Myometrial cell (primary cell): ENCODE results near the gene ADIPOQ. TPM values are rescaled to one million over a fixed set of nuclear protein-coding genes. Genes with fewer than 3 reads are reported as not detected.

Source experiments
- total RNA-seq: library from RNA; depleted of rRNA; stranded (reverse); fragments of >200 nt; gene quantifications from 2 replicates; pipeline ENCODE4 v1.2.3, GENCODE V29; 2015

Gene ADIPOQ
- not detected in 2 replicates for total RNA-seq

GRCh38 chr3:186842426-186843038 is at the start of gene ADIPOQ:
Gene ADIPOQ, plus strand, starts transcription at chr3:186842710. Its CDS starts 10,349 bp downstream, at chr3:186853059.

GRCh38 chr3:186806089-186807055 is 36.1 kb upstream of the ADIPOQ start, which contains the start of gene RFC4:
Gene RFC4, minus strand, starts transcription at chr3:186806482. Its CDS starts 1,769 bp downstream, at chr3:186804713.

Other genes with a start within 250 kb of the ADIPOQ start
- gene AHSG, start 229.7 kb upstream of the ADIPOQ start, total RNA-seq, result not detected in 2 replicates
- not detected in 2 replicates for gene FETUB, start 202.3 kb upstream of the ADIPOQ start, total RNA-seq
- not detected in 2 replicates for gene HRG, start 176.7 kb upstream of the ADIPOQ start, total RNA-seq
- not detected in 2 replicates for gene KNG1, start 125.4 kb upstream of the ADIPOQ start, total RNA-seq
- 225 and 273 TPM in 2 replicates for gene EIF4A2, start 59.1 kb upstream of the ADIPOQ start, total RNA-seq
- gene RFC4, start 36.2 kb upstream of the ADIPOQ start, total RNA-seq, result 28.3 and 35.6 TPM in 2 replicates
- under 0.01 and 0.35 TPM in 2 replicates for gene ST6GAL1, start 87.8 kb downstream of the ADIPOQ start, total RNA-seq